ENCODE measurements around the gene SIRT5. TPM values are rescaled to one million over a fixed set of nuclear protein-coding genes. Genes with fewer than 3 reads are reported as not detected.

SIRT5 gene
- total RNA-seq, 1 donor from 2014 or later, result 16.0 TPM

DNA sequence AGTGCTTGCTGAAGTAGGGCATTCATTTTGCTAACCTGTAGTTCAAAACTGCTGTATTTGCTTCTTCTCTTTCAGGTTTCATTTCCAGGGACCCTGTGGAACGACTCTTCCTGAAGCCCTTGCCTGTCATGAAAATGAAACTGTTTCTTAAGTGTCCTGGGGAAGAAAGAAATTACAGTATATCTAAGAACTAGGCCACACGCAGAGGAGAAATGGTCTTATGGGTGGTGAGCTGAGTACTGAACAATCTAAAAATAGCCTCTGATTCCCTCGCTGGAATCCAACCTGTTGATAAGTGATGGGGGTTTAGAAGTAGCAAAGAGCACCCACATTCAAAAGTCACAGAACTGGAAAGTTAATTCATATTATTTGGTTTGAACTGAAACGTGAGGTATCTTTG is 37.3 kb downstream of the SIRT5 start:
- H3K4me3 Mint-ChIP-seq (ENCODE audit: unreplicated experiment), result no peak overlapping the region
- no peaks in the 10 kb centered on the region for H3K9me3 Mint-ChIP-seq (ENCODE audit: unreplicated experiment)
- peaks cover 19% of the 10 kb centered on the region for H3K4me1 Mint-ChIP-seq (ENCODE audit: unreplicated experiment)
- H3K36me3 Mint-ChIP-seq (ENCODE audit: low read depth, unreplicated experiment), result peaks cover 8% of the 10 kb centered on the region
- TF ChIP-seq, protein P1, sequence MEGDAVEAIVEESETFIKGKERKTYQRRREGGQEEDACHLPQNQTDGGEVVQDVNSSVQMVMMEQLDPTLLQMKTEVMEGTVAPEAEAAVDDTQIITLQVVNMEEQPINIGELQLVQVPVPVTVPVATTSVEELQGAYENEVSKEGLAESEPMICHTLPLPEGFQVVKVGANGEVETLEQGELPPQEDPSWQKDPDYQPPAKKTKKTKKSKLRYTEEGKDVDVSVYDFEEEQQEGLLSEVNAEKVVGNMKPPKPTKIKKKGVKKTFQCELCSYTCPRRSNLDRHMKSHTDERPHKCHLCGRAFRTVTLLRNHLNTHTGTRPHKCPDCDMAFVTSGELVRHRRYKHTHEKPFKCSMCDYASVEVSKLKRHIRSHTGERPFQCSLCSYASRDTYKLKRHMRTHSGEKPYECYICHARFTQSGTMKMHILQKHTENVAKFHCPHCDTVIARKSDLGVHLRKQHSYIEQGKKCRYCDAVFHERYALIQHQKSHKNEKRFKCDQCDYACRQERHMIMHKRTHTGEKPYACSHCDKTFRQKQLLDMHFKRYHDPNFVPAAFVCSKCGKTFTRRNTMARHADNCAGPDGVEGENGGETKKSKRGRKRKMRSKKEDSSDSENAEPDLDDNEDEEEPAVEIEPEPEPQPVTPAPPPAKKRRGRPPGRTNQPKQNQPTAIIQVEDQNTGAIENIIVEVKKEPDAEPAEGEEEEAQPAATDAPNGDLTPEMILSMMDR (IDR thresholded peaks at IDR 0.05; ENCODE audit: unreplicated experiment), result no peak
- H3K27ac Mint-ChIP-seq (ENCODE audit: unreplicated experiment), result peak overlapping the region; percentile 12
- no peak for DNase-seq (ENCODE audit: low spot score)
- peaks cover 6% of the 10 kb centered on the region for H3K27me3 Mint-ChIP-seq (ENCODE audit: unreplicated experiment)

DNA sequence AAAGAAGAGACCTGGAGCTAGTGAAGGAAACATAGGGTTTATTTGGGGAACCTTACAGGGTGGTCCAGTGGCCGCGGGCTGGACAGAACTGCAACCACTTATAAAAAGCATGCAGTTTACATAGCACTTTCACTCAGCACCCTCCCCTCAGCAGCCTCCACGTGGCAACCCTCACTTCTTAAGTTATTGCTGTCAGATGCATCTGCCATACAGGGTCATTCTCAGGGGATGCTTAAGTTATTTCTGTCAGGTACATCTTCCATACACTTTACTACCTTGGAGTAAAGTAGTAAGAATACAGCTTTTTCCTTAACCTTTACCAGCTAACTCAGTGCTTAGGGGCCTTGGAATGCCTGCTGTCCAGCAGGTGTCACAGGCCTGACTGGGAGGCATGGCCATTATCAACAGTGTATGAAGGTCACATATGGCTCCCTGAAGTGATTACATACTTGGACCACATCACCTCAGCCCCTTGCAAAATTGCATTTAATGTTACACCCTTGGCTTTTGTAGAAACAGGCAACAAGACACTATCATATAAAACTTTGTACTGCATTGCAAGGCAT is 38.7 kb downstream of the SIRT5 start:
- H3K9me3 Mint-ChIP-seq (ENCODE audit: unreplicated experiment), result no peaks in the 10 kb centered on the region
- H3K4me3 Mint-ChIP-seq (ENCODE audit: unreplicated experiment), result no peak overlapping the region
- H3K27me3 Mint-ChIP-seq (ENCODE audit: unreplicated experiment), result peaks cover 9% of the 10 kb centered on the region
- H3K27ac Mint-ChIP-seq (ENCODE audit: unreplicated experiment), result no peak overlapping the region
- peaks cover 18% of the 10 kb centered on the region for H3K36me3 Mint-ChIP-seq (ENCODE audit: low read depth, unreplicated experiment)
- TF ChIP-seq, protein P1 (IDR thresholded peaks at IDR 0.05; ENCODE audit: unreplicated experiment), result no peak
- DNase-seq (ENCODE audit: low spot score), result no peak
- H3K4me1 Mint-ChIP-seq (ENCODE audit: unreplicated experiment), result peaks cover 28% of the 10 kb centered on the region

DNA sequence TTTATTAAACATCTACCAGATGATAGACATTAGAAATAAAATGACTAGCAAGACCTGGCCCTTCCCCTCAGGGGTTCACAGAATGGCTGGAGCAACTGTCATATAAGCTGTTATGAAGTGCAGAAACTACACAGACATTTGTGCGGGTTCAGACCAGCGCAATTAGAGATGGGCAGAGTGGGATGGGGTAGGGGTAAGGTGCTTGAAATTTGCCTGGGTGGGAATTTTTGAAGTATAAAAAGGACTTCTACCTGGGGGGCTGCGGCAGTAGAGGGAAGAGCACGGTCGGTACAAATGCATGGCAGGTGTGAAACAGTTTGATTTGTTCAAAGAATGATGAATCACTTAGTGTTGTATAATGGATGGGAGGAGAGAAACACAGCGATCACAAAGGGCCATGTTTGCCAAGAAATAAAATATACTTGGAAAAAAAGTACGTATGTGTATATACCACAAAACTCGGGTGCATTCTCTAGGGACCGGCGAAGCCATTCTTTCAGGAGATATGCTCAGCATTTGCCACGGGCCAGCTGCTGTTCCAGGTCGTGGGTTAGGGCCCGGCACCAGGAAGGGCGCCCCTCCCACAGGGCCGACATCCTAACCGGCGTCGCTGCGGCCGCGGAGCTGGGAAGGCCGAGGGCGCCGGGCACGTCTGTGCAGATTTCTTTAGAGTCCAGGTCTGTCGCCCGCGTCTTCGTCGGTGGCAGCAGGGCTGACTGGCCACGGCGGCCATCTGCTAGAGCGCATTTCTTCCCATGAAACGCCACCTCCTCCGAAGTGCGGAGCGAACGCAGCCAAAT is 39.9 kb downstream of the SIRT5 start:
- H3K4me1 Mint-ChIP-seq (ENCODE audit: unreplicated experiment), result peaks cover 28% of the 10 kb centered on the region
- no peaks in the 10 kb centered on the region for H3K9me3 Mint-ChIP-seq (ENCODE audit: unreplicated experiment)
- peak overlapping the region; percentile 83 for H3K27ac Mint-ChIP-seq (ENCODE audit: unreplicated experiment)
- H3K36me3 Mint-ChIP-seq (ENCODE audit: low read depth, unreplicated experiment), result peaks cover 24% of the 10 kb centered on the region
- DNase-seq (ENCODE audit: low spot score), result peak; percentile 63
- H3K4me3 Mint-ChIP-seq (ENCODE audit: unreplicated experiment), result peak overlapping the region; percentile 99
- TF ChIP-seq, protein P1 (IDR thresholded peaks at IDR 0.05; ENCODE audit: unreplicated experiment), result no peak
- H3K27me3 Mint-ChIP-seq (ENCODE audit: unreplicated experiment), result peaks cover 9% of the 10 kb centered on the region

DNA sequence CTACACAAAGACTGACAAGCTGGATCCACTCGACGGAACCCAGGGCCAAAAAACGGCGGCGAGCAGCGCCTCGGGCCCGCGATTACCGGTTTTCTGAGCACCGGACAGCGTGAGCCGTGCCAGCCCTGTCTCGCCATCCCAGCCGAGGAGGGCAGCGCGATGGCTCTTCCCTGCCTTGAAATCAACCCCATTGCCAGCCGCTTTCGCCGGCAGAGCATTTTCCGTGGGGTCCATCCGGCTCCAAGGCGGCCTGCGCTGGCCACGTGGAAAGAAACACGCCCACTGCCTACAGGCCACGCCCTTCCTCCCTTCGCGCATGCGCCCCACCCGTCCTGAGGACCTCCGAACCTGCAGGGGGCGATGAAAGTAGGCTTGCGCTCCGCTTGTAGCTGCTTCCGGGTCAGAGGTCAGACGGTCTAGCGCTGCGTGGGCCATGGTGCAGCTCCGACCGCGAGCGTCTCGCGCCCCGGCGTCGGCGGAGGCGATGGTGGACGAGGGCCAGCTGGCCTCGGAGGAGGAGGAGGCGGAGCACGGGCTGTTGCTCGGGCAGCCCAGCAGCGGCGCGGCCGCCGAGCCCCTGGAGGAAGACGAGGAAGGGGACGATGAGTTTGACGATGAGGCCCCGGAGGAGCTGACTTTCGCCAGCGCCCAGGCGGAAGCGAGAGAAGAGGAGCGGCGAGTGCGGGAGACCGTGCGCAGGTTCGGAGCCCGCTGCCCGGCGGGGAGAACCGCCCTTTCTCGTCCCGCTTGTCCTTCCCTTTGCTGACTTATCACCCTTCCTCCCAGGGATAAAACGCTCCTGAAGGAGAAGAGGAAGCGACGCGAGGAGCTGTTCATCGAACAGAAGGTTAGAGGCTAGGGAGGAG is 40.8 kb downstream of the SIRT5 start, which contains the start of gene NOL7:
TSS of gene NOL7 (plus strand) at position 410 of the 866 bp plus-strand sequence. CDS start at position 434, 24 bp downstream.
- Mint-ChIP-seq H3K36me3 (ENCODE audit: low read depth, unreplicated experiment) (peaks cover 22% of the 10 kb centered on the region), H3K27ac (ENCODE audit: unreplicated experiment) (peak within 1 kb of the TSS; percentile 95), H3K4me3 (ENCODE audit: unreplicated experiment) (peak within 1 kb of the TSS; percentile 99), H3K27me3 (ENCODE audit: unreplicated experiment) (peaks cover 9% of the 10 kb centered on the region), H3K4me1 (ENCODE audit: unreplicated experiment) (peaks cover 28% of the 10 kb centered on the region), H3K9me3 (ENCODE audit: unreplicated experiment) (no peaks in the 10 kb centered on the region)
- TF ChIP-seq, protein P1 (IDR thresholded peaks at IDR 0.05; ENCODE audit: unreplicated experiment), result peak; percentile 70
- peak; percentile 98 for DNase-seq (ENCODE audit: low spot score)
